K562 (cell line): ENCODE measurements around the gene RNU11. TPM values are rescaled to one million over a fixed set of nuclear protein-coding genes. Genes with fewer than 3 reads are reported as not detected.

Source experiments
- REST ChIP-seq, 2 experiments: fragments of 450-650 bp; formaldehyde crosslinking in 1 of 2; IDR thresholded peaks; 2 replicates each; pipeline versions ENCODE4 v1.4.0 to v1.6.1; 2014 to 2020; ENCODE audit warnings: mild to moderate bottlenecking in 2 of 2, borderline replicate concordance in 1 of 2, low read depth in 1 of 2
- STAG1 ChIP-seq: sonication (generic); formaldehyde crosslinking; IDR thresholded peaks from 2 replicates; pipeline ENCODE4 v1.5.0; 2020; ENCODE audit warnings: missing genetic modification reagents, borderline replicate concordance
- ZNF318 ChIP-seq, 2 experiments: fragments of 450-650 bp; IDR thresholded peaks; 2 replicates each; pipeline ENCODE4 v1.6.1; 2016; ENCODE audit warnings: mild to moderate bottlenecking in 2 of 2, borderline replicate concordance in 1 of 2, low read depth in 1 of 2, moderate library complexity in 1 of 2
- polyA plus RNA-seq, 8 experiments: library from polyadenylated mRNA; depleted of rRNA in 4 of 8; stranded (reverse) in 5 of 8; unstranded in 3 of 8; fragments of >200 nt; fragmentation: Nextera tagmentation in 2 of 8; fragmentation: Illumina TruSeq in 1 of 8; extraction: Ambion mirVana in 2 of 8; extraction: Trizol in 1 of 8; gene quantifications; 2 replicates each; pipeline versions ENCODE4 v1.2.1 to v1.2.3, GENCODE V29; 2011 to 2014; ENCODE audit warnings: inconsistent platforms in 1 of 8, missing spikeins in 1 of 8
- total RNA-seq, 7 experiments: library from RNA; depleted of rRNA in 6 of 7; stranded (reverse); fragments of >200 nt in 6 of 7; fragmentation: Illumina TruSeq in 2 of 7; extraction: Trizol in 2 of 7; gene quantifications; 2 replicates each; pipeline versions ENCODE4 v1.2.1 to v1.2.3, GENCODE V29; 2011 to 2021; ENCODE audit warnings: low replicate concordance in 1 of 7

The RNU11 gene
- total and polyA plus RNA-seq, 9 of the 15 experiments (the other 6 are each of a cell fraction or from before 2014, with no cell fraction given): not detected

- TF ChIP-seq REST (IDR thresholded peaks at IDR 0.05; ENCODE audit: borderline replicate concordance): peak; percentile 93
- no peak for TF ChIP-seq REST (CRISPR knock-in tag; IDR thresholded peaks at IDR 0.05; ENCODE audit: low read depth)
- peak; percentile 46; the same call in 1 of the 2 replicates for TF ChIP-seq STAG1 (CRISPR knock-in tag)
- TF ChIP-seq ZNF318 (IDR thresholded peaks at IDR 0.05; ENCODE audit: borderline replicate concordance in 1 of 2, low read depth in 1 of 2): 0 out of 4 replicates have a peak, but pooled peaks of 1 of the 2 experiments have one; percentile 15
These were observed 45.6 kb upstream of the RNU11 start (continued) for GRCh38 chr1:28602536-28603439.
